DMS153 treated with DMSO at 0.1 percent for 48 hours (cell line): ENCODE measurements around the gene DZANK1.
"Not testable (repeated sequence)": the region's sequence is repeated elsewhere in the genome, so short reads cannot be mapped to it uniquely, and the experiment has no call there.

Experiments used
- DNase-seq: peaks from one replicate; lab custom pipeline; 2025; ENCODE audit not compliant: unreplicated experiment; lab: John Stamatoyannopoulos, UW

Gene DZANK1

DNA sequence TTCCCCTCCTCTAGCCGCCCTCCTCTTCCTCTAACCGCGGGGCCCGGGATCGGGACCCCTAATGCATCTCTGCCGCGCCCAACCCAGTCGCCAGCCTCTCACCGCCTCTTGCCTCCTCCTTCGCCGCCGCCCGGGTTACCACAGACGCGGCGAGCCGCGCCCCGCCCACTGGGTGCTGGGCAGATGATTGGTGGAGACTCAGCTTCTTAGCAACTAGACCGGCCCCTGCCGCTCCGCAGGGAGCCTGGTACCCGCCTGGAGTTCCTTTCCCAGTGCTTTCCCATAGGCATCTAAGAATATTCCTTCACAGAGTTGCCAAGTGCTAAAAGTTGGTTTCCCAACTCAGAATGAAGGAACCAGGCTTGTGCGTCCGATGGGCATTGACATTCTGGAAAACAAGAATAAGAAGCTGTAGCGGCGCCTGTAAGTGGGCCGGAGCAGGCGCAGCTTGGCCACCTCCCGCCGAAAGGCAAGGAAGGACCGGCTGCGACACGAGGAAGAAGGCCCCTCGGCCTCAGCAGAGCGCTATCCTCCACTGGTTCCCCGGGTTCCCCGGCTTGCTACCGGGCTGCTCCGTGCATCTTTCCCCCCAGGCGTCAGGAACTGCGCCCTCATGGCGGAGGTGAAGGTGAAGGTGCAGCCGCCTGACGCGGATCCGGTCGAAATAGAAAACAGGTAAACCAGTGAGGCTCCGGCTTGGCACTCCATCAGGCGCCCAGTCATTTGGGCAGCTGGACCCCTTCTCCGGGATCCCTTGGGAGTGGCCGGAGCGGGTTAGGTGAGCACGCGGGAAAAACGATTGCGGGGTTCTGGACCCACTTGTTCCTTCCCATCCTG, at the start of gene DZANK1, which contains the start of gene POLR3F:
TSS of gene DZANK1 (minus strand) at position 137 of the 837 bp plus-strand sequence. CDS start 1,672 bp downstream, outside the sequence.
TSS of gene POLR3F (plus strand) at position 497 of the 837 bp plus-strand sequence. CDS start at position 614, 117 bp downstream.
- peak; percentile 95 for DNase-seq

DNA sequence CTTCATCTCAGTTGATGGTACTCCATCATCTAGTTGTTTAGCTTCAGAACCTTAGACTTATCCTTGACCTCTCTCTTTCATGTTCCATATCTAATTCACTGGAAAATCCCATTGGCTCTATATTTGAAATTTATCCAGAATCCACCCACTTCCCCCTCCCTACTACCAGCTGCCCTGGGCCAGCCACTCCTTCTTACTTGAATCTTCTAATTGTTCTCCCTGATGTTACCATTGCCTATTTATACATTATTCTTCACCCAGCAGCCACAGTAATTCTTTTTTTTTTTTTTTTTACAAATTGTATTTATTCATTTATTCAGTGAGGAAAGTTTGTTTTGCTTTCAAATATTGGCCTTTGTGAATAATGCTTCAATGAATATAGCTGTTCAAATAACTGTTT, 49.1 kb upstream of the DZANK1 start:
- DNase-seq: no peak

DNA sequence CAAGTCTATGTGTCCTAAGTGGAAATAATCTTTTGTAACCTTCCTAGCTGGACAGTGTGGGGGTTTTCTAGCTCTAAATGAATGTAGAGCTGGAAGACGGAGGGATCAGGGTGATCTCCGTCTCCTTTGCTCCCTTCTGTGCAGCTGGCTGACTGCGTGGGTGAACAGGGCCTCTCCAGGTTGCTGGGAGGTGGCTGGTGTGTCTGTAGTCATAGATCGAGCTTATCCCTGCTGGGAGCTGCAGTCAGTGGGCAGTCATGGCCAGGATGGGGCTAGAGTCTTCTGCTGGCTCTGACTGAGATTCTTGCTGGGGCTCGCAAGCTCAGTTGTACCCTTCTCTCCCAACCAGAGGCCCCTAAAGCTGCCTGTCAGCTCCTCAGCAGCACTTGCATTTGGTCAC, 47.3 kb upstream of the DZANK1 start:
- DNase-seq: no peak

DNA sequence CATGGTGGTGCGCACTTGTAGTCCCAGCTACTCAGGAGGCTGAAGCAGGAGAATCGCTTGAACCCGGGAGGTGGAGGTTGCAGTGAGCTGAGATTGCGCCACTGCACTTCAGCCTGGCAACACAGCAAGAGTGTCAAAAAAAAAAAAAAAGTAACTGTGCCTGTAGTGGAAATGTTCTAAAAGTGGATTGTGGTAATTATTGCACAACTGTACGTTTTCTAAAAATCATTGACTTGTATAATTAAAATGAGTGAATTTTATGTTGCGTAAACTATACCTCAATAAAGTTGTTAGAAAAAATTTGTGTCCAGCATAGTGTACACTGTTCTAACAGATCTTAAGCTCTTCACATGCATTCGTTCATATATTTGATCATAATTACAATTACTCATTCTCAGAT, 46.4 kb upstream of the DZANK1 start:
- DNase-seq: no peak

DNA sequence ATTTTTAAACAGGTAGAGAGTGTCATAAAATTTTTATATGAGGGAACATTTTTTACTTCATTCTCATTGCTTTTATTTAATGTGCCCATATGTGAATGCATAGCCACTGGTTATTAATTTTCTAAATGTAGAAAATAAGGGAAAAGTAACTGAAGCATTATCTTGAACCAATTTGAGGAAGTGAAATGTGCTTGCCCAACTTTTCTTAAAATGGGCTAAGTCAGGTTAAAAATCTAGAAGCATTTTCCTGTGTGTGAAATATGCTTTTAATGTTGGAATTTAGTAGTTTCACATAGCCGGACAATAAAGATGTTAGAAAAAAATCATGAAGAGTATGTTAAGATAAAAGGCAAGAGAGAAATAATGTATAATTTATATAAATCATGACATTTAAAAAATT, 44.7 kb upstream of the DZANK1 start:
- no peak for DNase-seq

DNA sequence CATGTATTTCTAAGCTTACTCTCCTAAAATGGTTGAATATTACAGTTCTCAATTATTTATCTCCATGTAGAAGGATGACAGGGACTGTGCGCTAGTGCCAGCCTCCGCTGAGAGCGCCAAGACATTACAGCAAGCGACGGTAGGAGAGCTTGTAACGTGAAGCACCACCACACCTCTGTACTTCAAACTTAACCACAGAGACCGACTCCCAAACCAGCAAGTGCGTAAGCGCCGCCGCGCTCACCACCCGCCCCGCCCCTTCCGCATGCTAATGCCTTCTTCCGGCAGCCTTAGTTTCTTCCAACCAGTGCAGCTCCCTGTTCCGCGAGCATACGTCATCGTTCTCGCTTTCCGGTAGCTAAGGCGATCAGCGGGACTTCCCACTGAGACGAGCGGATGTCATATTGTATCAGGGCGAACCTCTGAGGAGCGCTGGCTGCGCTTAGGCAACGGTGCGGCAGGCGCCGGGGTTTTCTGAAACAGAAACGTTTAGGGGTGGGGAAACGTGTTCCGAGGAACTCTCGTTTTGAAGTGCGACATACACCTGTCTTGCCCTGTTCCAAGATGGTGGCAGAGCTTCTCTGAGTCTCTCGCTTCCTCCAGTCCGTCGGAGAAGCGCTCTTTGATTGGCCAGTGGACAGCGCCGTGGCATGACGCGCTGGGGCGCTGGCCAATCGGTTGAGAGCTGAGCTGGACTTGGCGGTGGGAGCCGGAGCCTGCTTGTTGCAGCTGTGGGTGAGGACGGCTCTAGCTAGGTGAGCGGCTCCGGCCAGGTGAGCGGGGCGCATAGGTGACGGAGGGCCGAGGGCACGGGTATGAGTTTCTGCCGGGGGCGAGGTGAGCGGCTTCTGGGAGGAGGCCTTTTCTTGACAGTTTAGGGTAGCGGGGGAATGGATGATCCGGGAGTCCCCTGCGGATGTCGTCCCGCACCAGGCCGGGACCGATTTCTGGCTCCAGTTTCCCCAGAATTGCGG, 40.7 kb upstream of the DZANK1 start, which contains the start of gene SEC23B:
TSS of gene SEC23B (plus strand) at position 723 of the 974 bp plus-strand sequence. CDS start 2,896 bp downstream, outside the sequence.
- DNase-seq: peak; percentile 93

DNA sequence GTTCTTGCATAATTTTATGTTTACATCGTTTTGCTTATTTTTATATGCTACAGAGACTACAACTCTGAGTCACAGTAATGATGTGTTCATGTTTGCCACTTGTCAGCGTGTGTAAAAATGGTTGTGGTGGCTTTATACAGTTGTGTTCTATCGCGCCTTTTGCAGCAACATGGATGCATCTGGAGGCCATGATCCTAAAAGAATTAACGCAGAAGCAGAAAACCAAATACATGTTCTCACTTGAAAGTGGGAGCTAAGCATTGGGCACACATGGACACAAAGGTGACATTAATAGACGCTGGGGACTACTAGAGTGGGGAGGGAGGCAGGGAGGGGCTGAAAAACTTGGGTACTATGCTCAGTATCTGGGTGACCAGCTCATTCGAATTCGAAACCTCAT, 39.9 kb upstream of the DZANK1 start:
- DNase-seq: no peak

DNA sequence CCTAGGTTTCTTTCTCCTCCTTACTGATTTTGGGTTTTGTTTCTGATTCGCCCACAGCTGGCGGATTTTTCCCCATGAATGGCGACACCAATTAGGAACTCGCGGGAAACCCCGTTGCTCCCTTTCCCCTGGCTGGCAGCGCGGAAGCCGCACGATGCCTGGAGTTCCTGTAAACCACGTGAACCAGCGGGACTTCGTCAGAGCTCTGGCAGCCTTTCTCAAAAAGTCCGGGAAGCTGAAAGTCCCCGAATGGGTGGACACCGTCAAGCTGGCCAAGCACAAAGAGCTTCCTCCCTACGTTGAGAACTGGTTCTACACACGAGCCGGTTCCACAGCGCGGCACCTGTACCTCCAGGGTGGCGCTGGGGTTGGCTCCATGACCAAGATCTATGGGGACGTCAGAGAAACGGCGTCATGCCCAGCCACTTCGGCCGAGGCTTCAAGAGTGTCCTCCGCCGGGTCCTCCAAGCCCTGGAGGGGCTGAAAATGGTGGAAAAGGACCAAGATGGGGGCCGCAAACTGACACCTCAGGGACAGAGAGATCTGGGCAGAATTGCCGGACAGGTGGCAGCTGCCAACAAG, 37.7 kb upstream of the DZANK1 start:
- DNase-seq: no peak

DNA sequence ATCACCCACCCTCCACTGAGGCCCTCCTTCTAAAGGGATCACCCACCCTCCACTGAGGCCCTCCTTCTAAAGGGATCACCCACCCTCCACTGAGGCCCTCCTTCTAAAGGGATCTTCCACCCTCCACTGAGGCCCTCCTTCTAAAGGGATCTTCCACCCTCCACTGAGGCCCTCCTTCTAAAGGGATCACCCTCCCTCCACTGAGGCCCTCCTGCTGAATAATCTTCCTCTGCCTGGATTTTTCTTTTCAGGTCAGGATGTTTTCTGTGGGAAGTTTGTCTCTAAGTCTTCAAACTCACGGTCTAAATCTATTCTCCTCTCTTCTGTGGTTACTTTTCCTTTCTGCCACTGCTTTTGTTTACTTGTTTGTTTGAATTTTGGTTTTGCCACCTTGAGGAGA, 34.8 kb upstream of the DZANK1 start:
- DNase-seq: not testable (repeated sequence)

DNA sequence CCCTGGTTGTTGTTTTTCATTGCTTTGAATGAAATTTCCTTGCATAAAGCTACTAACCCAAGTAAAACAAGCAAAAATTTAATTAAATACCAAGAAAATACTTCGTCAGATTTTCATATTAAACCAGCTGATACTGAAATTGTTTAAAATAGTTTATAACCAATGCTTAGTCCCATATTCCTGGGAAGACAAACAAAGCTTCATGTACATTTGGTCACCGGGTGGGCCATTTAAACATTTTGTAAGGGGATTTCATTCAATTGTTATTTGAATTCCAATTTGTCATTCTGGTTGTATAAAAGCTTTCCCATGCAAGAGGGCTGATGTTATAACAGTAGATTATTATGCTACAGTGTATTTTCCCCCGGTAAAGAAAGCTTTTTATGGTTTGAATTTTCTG, 30.8 kb upstream of the DZANK1 start:
- DNase-seq: no peak

DNA sequence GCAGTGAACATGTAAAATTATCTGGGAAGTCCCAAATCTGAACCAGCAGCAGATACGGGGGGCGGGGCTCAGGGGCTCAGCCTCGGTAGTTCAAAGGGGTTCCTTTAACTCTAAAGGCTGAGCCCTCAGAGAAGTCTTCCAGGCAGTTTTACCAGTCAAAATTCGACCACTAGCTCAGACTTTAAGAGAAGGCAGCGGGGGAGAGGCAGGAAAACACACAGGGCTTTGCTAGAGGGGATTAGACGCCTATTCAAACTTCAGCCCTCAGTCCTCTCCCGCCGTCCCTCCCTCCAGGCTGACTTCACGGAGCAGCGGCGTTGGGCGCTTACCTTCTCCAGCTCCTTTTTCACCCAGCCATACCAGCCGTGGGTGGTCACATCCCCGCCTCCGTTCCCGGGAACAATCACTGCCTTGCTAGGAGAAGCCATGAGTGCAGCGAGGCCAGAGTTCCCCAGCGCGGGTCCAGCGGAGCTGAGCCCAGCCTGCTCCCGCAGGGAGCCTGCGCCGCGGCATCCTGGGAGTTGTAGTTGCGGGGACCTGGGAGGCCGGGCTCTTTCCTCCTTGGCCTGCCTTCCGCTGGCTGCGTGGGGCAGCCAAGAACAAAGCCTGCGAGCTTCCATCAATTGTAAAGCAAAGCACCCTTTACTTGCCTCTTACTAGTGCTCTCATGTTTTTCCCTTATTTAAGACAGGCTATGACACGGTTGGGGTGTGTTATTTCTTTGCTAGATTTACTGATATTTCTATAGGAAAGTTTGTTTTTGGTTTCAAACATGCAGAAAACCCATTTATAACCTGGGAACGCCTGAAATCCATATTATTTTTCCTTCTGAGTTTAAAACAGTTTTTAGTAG, 30.1 kb upstream of the DZANK1 start, which contains the start of gene RBBP9:
TSS of gene RBBP9 (minus strand) at position 486 of the 853 bp plus-strand sequence. CDS start at position 428, 58 bp downstream.
- DNase-seq: peak; percentile 63

DNA sequence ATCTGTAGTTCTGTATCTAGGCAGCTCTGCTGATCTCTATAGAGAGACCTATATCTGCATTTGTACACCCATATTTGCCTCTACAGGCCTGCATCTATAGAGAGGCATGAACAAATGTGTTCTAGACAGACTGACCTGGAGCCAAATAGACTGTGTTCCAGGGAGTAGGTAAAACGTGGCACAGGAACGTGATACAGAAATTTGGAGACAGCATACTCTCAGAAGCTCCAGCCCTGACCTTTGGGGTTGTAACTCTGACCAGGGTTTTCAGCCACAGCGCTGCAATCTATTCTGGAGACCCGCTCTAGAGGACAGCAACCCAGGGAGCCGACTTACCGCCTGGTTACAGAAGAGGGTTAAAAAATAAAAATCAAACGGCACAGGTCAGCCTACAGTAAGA, 29.2 kb upstream of the DZANK1 start:
- peak; percentile 30 for DNase-seq

DNA sequence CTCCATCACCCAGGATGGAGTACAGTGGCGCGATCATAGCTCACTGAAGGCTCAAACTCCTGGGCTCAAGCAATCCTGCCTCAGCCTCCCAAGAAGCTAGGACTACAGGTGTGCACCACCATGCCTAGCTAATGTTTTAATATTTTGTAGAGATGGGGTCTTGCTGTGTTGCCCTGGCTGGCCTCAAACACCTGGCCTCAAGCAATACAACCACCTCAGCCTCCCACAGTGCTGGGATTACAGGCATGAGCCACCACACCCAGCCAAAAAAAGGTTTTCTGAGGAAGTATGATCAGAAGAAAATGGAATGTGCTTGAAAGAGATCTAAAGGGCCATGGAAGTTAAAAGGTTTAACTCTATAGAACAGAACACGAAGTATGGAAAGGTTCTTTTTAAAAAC, 21.5 kb upstream of the DZANK1 start:
- DNase-seq: no peak

DNA sequence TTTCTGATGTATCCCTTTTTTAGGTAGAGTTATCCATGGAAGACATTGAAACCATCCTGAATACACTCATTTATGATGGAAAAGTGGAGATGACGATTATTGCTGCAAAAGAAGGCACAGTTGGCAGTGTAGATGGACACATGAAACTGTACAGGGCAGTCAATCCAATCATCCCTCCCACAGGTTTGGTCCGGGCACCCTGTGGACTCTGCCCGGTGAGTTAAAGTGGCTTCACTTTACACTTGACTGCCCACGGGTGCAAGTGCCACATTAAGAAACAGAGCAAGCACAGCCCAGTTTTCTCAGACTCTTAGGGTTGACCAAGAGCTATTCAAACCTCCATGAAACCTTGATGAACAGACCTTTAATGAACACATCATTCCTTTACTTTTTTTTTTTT, 14.8 kb upstream of the DZANK1 start:
- no peak for DNase-seq

DNA sequence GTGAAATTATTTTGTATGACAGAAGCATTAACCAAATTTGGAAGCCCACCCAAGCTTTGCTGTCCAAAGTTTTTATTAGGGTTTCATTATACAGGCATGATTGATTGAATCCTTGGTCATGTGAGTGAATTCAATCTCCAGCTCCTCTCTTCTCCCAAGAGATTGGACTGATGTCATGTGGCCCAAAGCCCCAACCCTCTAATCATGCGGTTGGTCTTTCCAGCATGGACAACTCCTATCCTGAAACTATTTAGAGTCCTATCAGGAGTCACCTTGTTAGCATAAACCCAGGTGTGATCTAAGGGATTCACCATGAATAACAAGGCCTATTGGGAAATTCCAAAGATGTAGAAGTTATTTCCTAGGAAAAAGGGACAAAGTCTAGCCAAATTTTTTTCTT, 11.0 kb upstream of the DZANK1 start:
- DNase-seq: no peak

DNA sequence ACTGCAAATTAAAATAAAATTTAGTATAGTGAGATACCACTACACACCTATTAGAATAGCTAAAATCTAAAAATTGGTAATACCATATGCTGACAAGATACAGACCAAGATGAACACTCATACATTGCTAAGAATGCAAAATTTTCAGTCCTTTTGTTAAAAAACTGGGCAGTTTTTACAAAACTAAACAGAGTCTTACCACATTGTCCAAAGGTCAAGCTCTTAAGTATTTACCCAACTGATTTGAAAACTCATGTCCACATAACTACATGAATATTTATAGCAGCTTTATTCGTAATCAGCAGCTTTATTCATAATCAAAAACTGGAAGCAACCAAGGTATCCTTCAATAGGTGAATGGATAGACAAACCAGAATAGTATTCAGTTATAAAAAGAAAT, 10.4 kb upstream of the DZANK1 start:
- no peak for DNase-seq

DNA sequence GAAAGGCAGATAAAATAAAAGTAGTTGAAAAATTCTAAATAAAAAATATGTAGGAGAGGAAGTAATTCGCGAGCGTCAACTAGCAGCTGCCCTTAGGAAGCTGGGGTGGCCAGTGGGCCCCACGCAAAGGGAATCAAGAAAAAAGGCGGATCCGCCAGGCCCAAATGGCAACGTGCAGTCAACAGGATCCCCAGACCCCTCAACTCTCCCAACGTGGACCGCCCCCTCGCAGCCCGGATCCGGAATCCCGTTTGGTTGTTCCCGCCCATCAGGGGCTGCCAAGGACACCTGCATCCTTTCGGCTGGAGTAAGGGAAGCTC, 296 bp downstream of the DZANK1 start:
- DNase-seq: no peak

DNA sequence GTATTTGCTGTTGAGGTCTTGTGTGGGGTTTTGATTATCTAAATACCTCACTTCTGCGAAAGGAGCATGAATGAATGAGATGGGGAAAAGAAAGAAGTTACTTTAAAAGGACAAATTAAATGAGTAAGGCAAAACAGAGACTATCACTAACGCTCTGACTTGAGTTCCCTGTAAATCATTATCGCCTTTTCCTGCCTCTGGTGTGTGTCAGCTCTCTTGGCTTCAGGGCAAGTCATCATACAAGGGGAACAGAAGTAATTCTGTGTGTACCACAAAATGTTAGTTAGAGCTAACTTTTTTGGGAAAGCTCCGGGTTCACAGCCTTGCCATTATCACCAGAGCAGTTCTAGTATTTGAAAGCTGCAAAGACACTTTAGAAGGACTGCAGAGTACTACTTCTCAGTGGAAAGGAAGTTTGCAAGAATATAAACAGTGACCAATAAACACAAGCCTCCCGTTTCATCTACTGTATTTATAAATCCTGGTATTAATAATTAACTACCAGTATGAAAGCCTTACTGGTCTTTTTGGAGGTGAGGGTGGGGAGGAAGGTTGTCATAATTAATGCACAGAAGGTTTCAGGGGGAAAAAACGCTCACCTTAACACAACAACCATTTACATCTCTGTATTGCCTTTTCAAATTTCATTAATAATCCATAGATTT, 1.2 kb downstream of the DZANK1 start:
- no peak for DNase-seq

DNA sequence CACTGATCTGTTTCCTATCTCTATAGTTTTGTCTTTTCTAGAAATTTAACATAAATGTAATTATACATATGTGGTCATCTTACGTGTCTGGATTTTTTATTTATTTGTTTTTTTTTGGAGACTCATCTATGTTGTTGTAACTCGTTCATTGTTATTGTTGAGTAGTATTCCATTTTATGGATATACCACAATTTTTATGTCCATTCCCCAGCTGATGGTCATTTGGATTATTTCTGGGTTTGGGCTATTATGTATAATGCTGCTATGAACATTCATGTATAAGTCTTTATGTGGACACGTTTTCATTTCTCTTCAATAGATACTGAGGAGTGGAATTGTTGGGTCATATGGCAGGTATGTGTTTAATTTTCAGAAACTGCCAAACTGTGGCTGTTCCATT, 10.2 kb downstream of the DZANK1 start:
- no peak for DNase-seq

DNA sequence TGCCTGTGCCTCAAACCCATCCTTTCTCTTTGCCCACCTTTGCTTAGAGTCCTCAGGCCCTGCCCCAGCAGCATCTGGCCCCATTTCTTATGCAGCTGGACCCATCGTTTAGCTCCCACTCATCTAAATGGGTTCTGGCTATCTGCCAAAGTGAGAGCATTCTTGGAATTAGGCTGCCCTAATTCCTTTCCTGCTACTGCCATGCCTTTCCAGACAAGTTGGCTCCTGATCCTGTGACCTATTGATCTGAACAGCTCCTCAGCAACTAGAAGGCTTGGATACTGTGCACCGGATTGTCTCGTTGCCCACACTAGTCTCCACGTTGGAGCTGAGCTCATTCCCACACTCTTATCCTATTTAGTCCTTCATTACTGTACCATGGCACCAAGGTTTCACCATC, 22.9 kb downstream of the DZANK1 start:
- no peak for DNase-seq
